GM21786 (cell line): ENCODE results near the gene CEACAM16.

Experiments used
- ATAC-seq: cut with Tn5 transposase; IDR thresholded peaks from one replicate; pipeline ENCODE4 v1.9.1; 2021; ENCODE audit not compliant: unreplicated experiment

The CEACAM16 gene

GRCh38 chr19:44757735-44758505, 59.0 kb downstream of the CEACAM16 start:
- ATAC-seq: no peak

DNA sequence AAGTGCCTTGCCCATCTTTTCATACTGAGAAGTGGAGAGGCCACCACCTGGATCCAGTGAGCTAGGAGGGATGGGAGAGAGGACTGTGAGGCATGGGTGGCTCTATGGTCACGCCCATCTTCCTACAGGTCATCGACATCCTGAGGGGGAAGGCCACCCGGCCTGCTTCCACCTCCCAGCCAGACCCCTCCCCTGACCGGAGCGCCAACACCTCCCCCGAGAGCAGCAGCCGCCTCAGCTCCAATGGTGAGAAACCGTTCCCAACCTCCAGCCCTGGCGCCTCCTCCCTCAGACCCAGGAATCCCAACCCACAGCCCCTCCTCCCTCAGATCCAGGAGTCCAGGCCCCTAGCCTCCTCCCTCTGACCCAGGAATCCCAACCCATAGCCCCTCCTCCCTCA, 59.6 kb downstream of the CEACAM16 start:
- ATAC-seq: no peak

DNA sequence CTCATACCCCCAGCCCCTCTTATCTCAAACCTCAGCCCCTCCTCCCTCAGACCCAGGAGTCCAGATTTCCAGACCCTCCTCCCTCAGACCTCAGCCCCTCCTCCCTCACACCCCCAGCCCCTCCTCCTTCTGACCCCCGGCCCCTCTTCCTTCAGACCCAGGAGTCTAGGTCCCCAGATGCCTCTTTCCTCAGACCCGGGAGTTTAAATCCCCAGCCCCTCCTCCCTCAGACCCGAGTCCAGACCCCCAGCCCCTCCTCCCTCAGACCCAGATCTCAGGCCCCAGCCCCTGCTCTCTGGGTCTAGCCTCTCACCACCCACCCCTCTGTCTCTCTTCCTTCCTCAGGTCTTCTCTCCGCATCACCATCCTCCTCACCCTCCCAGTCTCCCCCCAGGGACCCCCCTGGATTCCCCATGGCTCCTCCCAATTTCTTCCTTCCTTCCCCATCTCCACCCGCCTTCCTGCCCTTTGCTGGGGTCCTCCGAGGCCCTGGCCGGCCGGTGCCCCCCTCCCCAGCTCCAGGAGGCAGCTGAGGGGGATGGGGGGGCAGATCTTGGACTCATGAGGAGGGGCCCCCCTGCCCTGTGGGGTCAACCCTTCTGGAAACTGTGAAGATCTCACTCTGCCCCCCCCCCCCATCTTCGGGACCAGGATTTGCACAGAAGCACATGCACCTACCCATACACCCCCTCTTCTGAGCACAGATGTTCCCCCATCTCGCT, 60.3 kb downstream of the CEACAM16 start:
- ATAC-seq: no peak
